GM21825 (cell line): ENCODE results near the gene SUPT3H.
A peak's percentile ranks its signal among the peaks of the same experiment; 100 is the strongest.

Experiments
- ATAC-seq: cut with Tn5 transposase; IDR thresholded peaks from one replicate; pipeline ENCODE4 v1.9.1; 2021; ENCODE audit warnings: mild to moderate bottlenecking, moderate library complexity; ENCODE audit not compliant: unreplicated experiment

The SUPT3H gene

GRCh38 chr6:45394586-45395095 lies 16.9 kb upstream of the SUPT3H start:
- no peak for ATAC-seq

DNA sequence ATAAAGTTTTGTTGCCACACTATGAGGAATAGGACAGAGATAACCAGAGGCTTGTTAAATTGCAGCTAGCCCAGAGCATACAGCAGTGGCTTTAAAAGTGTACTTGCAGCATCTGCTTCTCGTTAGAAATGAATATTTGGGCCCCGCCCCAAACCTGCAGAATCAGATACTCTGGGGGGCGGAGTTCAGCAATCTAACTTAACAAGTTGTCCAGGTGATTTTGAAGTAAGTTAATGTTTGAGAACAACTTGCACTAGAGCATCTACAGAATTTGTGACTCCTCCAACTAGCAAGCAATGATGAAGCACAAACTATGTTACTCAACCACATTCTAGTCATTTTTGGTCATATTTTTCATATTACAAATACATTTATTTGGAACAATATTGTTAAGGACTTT lies 10.6 kb upstream of the SUPT3H start:
- ATAC-seq: no peak

DNA sequence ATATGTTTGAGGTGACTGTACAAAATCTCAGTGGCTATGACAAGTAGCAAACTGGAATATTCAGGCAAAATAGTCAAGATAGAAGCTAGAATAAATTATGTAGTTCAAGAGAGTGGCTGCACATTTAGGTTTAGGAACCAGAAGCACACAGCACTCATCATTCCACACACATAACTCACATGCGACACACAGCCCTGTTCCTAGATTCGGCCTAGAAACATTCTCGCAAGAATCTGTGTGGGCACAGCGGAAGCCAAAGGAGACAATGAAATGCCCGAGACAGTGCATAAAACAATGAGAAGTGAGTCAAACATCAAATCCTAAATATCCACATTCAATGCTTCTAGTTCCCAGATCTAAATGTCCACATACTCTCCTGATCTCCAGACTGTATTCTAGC lies 9.5 kb upstream of the SUPT3H start:
- ATAC-seq: no peak

DNA sequence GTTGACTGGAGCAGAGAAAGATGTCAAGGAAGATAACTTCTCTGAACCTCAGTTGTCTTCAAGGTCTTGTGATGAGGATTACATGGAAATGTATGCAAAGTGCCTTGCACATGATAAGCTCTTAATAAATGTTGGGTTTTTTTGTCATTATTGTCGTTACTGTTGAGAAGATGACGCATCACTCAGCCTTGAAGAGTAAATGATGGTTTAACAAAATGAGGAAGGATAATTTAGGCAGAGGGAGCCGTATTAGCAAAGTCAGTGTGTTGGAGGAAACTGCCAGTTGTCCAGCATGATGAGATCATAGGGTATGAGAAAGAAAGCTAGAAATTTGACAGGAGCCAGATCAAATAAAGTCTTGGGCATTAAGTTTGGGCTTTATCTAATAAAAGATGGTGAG lies 8.8 kb upstream of the SUPT3H start:
- no peak for ATAC-seq

GRCh38 chr6:45382391-45382790 lies 4.7 kb upstream of the SUPT3H start:
- no peak for ATAC-seq

- ATAC-seq: peak; percentile 29
Observed at GRCh38 chr6:45378334-45378926, 696 bp upstream of the SUPT3H start.

DNA sequence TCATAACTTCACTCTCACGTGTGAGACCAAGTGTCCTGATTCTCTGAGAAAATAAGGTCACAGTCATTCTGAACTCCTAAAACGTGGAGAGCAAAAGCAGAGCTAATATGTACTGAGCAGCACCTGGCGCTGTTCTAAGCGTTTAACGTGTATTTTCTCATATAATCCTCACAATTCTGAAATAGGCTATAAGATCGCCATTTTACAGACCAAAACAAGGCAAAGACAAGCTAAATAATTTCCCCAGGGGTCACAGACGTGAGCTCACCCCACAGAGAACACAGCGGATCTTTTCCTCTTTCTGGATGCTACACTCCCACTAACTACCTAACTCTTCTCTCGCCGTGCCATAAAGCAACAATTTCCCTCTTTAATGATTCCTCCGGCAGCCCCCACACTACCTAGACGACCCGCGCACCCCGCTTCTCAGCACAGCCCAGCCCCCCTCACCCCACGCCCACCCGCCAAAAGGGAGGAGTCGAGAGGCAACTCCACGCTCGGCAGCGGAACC lies 636 bp downstream of the SUPT3H start:
- no peak for ATAC-seq

- no peak for ATAC-seq
Observed at GRCh38 chr6:45376310-45377042, 1.3 kb downstream of the SUPT3H start.

- ATAC-seq: no peak
Observed at GRCh38 chr6:45375449-45375848, 2.3 kb downstream of the SUPT3H start.

- no peak for ATAC-seq
Observed at GRCh38 chr6:45371924-45372573, 5.7 kb downstream of the SUPT3H start.

DNA sequence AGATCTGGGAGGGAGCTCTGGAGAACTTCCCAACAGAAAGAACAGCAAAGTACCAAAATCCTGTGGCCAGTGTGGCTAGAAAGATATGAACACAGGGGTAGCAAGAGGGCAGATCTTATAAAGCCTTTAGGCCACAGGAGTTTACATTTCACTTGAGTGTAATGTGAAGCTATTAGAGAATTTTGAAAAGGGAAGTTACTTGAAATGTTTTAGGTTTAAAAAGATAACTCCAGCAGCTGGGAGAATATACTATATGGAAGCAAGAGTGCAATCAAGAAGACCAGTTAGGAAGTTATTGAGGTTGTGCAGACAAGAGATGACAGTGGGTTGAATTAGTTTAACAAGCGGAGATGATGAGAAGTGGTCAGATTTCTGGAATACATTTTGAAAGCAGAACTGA lies 7.9 kb downstream of the SUPT3H start:
- ATAC-seq: no peak

DNA sequence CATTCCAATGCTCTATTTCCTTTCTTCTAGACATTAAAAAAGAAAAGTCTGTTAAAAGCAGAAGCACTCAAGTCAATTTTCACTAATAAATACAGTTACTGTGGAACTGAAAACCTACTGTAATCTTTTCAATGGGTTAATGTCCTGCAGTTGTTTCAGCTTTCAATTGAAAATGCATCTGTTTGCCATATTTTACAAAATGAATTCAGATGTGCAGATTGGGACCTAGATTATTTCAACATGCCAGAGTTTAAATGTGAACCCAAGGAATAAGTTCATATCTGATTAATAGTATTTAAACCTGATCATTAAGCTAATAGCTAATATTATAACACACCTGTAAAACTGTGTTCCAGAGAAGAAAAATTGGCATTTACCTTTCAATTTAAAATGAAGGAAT lies 9.7 kb downstream of the SUPT3H start:
- no peak for ATAC-seq

DNA sequence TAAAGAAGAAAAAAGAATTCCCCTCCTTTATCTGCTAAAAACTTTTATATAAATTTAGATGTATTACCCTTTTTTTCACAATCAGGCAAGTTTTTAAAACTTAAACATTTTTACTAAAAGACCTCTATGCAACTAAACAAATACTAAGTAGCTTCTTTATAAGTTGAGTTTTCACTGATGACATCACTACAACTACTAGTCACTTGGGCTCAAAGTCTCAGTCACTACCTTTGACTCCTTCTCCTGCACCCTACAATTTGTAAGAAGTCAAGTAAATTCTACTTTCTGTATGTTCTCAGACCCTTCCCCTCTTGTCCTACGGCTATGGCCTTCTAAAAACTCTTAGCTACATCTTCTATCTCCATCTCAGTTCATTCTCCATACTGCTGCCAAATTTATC lies 11.2 kb downstream of the SUPT3H start:
- no peak for ATAC-seq

DNA sequence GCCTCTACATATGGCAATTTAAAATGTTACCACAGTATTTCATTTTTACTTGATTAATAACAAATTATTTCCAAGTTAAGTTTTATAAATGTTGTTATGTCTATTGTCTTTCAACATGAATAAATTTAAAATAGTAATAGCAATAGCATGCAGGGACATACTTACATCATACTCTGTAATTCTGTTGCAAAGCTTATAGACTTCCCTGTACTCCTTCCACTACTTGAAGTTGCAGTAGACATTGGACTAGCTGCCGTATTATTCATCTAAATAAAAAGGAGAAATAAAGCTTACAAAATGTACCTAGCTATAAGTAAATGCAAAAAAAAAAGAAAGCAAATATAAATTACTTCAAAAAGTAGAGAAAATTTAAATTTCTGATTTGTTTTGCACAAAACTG lies 12.7 kb downstream of the SUPT3H start:
- no peak for ATAC-seq

DNA sequence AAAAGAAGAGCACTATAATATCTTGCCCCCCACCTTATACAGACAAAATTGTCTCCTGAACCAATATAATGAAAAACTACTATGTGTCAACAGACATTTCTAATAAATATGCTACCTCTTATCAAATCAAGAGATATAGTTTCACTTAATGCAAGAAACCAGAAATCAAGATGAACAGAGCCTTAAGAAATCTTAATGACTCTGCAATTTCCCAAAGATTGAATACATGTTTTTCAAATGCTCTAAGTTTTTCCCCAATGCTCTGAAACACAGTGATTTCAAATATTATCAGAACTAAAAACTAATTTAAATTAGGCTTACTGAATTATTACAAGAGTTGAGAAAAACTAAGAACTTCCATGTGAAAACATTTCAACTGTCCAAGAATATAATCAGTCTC lies 13.3 kb downstream of the SUPT3H start:
- ATAC-seq: no peak

DNA sequence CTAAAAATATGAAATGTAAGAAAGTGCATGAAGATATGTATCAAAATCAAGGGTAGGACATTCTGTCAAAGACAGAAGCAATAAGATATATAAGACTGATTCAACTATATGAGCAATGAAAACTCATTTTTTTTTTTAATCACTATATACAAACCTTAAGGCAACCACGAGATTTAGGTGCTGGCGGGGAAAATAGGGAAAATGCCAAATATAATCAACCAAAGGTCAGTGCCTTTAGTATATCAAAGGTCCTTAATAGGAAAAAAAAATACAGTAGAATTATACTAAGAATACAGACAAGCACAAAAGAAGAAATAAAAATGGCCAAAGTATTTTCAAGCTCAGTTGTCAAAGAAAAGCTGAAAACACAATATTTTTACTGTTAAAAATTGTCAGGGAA lies 24.1 kb downstream of the SUPT3H start:
- no peak for ATAC-seq

DNA sequence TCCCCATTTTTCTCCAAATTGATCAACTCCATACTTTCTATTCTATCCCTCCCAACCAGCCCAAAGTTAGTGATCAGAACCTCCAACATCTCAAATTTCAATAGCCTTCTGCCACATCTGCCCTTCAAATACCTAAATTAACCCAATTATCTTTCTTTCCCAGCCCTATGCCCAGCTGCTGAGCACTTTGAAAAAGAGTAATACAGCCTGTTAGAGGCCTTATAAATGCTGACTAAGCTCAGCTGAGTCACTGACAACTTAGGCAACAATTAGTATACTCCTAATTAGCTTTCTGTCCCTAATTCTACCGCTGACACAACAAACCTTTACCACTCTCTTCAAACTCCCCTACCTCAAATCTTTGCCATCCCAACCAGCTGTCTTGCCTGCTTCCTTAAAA lies 26.1 kb downstream of the SUPT3H start:
- no peak for ATAC-seq

DNA sequence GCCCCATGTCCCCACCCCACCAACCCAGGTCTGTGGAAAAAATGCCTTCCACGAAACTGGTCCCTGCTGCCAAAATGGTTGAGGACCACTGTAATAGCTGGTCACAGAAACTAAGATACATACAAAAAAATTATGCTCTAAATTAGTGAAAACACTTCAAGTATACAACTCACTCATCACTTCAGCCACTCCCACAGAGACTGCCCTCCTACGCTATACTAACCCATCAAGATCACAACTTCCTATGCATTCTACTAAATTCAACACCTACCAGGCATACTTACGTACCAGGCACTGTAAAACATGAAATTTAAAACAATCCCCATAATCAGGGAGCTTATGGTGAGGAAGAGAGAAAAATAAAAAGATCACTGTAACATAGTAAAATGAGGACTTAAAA lies 26.7 kb downstream of the SUPT3H start:
- no peak for ATAC-seq

- no peak for ATAC-seq
Observed at GRCh38 chr6:45350186-45350710, 27.5 kb downstream of the SUPT3H start.

DNA sequence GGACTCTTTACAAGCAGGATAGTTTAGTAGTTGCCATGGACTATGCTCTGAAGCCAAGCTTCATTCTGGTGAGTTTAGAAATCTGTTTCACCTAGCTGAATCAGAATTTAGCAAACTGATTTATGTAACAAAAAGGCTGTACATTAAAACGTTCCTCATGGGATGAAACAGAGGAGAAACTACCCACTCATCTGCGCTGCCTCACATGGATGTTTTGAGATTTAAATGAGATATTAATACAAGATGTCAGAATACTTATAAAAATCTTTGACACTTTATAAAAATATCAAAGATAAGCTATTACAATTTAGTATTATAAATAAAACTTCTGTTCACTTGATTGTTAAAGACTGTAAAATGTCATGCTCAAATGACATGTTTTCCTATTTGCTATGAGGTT lies 32.8 kb downstream of the SUPT3H start:
- ATAC-seq: no peak

GRCh38 chr6:45328523-45328922 lies 49.2 kb downstream of the SUPT3H start:
- no peak for ATAC-seq
